Stomach (tissue), 9 donors: ENCODE measurements around the gene PRM3. TPM values are rescaled to one million over a fixed set of nuclear protein-coding genes. Genes with fewer than 3 reads are reported as not detected.
A peak's percentile ranks its signal among the peaks of the same experiment; 100 is the strongest.

ENCODE experiments used
- DNase-seq, 2 donors: peaks; one replicate each; pipeline versions ENCODE4 v3.0.0 to v3.0.0-alpha.2; 2013 to 2019
- H3K27ac ChIP-seq, 5 donors: fragments of 200-600 bp in 4 of 5; sonication (generic) in 4 of 5; one replicate each; pipeline ENCODE4 v1.5.1; 2013 to 2019; ENCODE audit warnings: mild to moderate bottlenecking in 1 of 5, moderate library complexity in 1 of 5
- H3K27me3 ChIP-seq, 3 donors: fragments of 200-600 bp; sonication (generic); one replicate each; pipeline ENCODE4 v1.5.1; 2017 to 2019; ENCODE audit warnings: mixed run types in 1 of 3
- H3K36me3 ChIP-seq, 4 donors: fragments of 200-600 bp; sonication (generic); 1 replicate in 3 of 4; 2 replicates in 1 of 4; pipeline ENCODE4 v1.5.1; 2016 to 2019
- H3K4me1 ChIP-seq, 4 donors: fragments of 200-600 bp; sonication (generic); one replicate each; pipeline ENCODE4 v1.5.1; 2016 to 2019
- H3K4me3 ChIP-seq, 4 donors: fragments of 200-600 bp; sonication (generic) in 3 of 4; one replicate each; pipeline ENCODE4 v1.5.1; 2016 to 2019; ENCODE audit warnings: mild to moderate bottlenecking in 1 of 4
- H3K9me3 ChIP-seq, 4 donors: fragments of 200-600 bp; sonication (generic); one replicate each; pipeline ENCODE4 v1.5.1; 2016 to 2019
- CTCF ChIP-seq, 7 experiments: fragments of 450-650 bp in 4 of 7; fragments of 200-600 bp in 3 of 7; sonication (generic) in 3 of 7; IDR thresholded peaks; one replicate each; pipeline ENCODE4 v1.5.1; 2016 to 2019; ENCODE audit warnings: antibody characterized with exemption in 7 of 7, control low read depth in 2 of 7, mild to moderate bottlenecking in 1 of 7
- EP300 ChIP-seq: sonication (generic); formaldehyde crosslinking; IDR thresholded peaks from one replicate; pipeline ENCODE4 v1.6.1; 2017; ENCODE audit warnings: antibody characterized with exemption
- POLR2A ChIP-seq, 4 donors: fragments of 450-650 bp; IDR thresholded peaks; one replicate each; pipeline ENCODE4 v1.6.1; 2016; ENCODE audit warnings: antibody characterized with exemption in 4 of 4, control low read depth in 2 of 4, mild to moderate bottlenecking in 1 of 4, moderate library complexity in 1 of 4
- POLR2AphosphoS5 ChIP-seq, 3 donors: sonication (generic); formaldehyde crosslinking; IDR thresholded peaks; one replicate each; pipeline ENCODE4 v1.6.1; 2016; ENCODE audit warnings: antibody characterized with exemption in 3 of 3
- WGBS, 5 donors: extraction: QIAGEN DNeasy Blood & Tissue Kit in 3 of 5; methylation state at CpG; one replicate each; pipeline versions ENCODE4 v1.1.5 to v1.1.7; 2013 to 2018; 5-methylcytosine and 5-hydroxymethylcytosine counted together
- intact Hi-C: fragments of 100-400 bp; cut with DNase I; formaldehyde crosslinking; loops from one replicate; pipeline ENCODE4 v1.15.1; 2023; ENCODE audit warnings: low total_unique reads
- polyA plus RNA-seq, 3 donors: library from polyadenylated mRNA; stranded (reverse); fragments of 200-250 nt; gene quantifications; one replicate each; pipeline ENCODE4 v1.2.3, GENCODE V29; 2013
- total RNA-seq, 5 donors: library from RNA; depleted of rRNA; stranded (reverse); fragments of >200 nt; gene quantifications; one replicate each; pipeline versions ENCODE4 v1.1.0 to v1.2.3, GENCODE V29; 2014 to 2016
- donor health status: healthy with polysubstance abuse.
- donor health status: Bipolar disorder and iron deficiency.
- donor health status: healthy.

The PRM3 gene
- total and polyA plus RNA-seq, 8 donors = not detected

GRCh38 chr16:11296351-11296705 is 22.9 kb upstream of the PRM3 start:
- no peak for TF ChIP-seq POLR2AphosphoS5 (IDR thresholded peaks at IDR 0.05)
- no peak for TF ChIP-seq EP300
- TF ChIP-seq CTCF (IDR thresholded peaks at IDR 0.05) = no peak
- no peak for TF ChIP-seq POLR2A (IDR thresholded peaks at IDR 0.05)
- H3K27ac ChIP-seq = peak overlapping the region in 4 of 5 donors; percentile 56 to 73 (median 64)
- 56 to 74% (median 66%) methylated on average over 3 of the region's 3 CpGs for WGBS, 5 donors
- H3K27me3 ChIP-seq = no peaks in the 10 kb centered on the region
- H3K4me3 ChIP-seq = no peak overlapping the region
- H3K9me3 ChIP-seq = no peaks in the 10 kb centered on the region
- intact Hi-C loops = no loop called here
- H3K36me3 ChIP-seq = no peaks in the 10 kb centered on the region
- H3K4me1 ChIP-seq = peaks cover 16 to 28% (median 25%) of the 10 kb centered on the region in 4 donors
- DNase-seq = no peak

- Histone ChIP-seq H3K4me3 (no peak overlapping the region), H3K27me3 (no peaks in the 10 kb centered on the region), H3K27ac (peak overlapping the region in 1 of 5 donors; percentile 73), H3K4me1 (peaks cover 16 to 28% (median 25%) of the 10 kb centered on the region in 4 donors), H3K36me3 (no peaks in the 10 kb centered on the region), H3K9me3 (no peaks in the 10 kb centered on the region)
- DNase-seq = no peak
- WGBS, 5 donors = 92 to 97% (median 93%) methylated on average over 4 of the region's 4 CpGs
- TF ChIP-seq CTCF (IDR thresholded peaks at IDR 0.05) (no peak), EP300 (no peak), POLR2A (IDR thresholded peaks at IDR 0.05) (no peak), POLR2AphosphoS5 (IDR thresholded peaks at IDR 0.05) (no peak)
- intact Hi-C loops = no loop called here
Observed at GRCh38 chr16:11295672-11296071, 22.2 kb upstream of the PRM3 start.

GRCh38 chr16:11292076-11292748 is 18.8 kb upstream of the PRM3 start:
- WGBS, 5 donors = 86 to 90% (median 88%) methylated on average over 7 of the region's 7 CpGs
- Histone ChIP-seq H3K4me3 (no peak overlapping the region), H3K4me1 (peaks cover 6 to 16% (median 13%) of the 10 kb centered on the region in 4 donors), H3K9me3 (no peaks in the 10 kb centered on the region), H3K27me3 (no peaks in the 10 kb centered on the region), H3K27ac (no peak overlapping the region), H3K36me3 (no peaks in the 10 kb centered on the region)
- DNase-seq = no peak
- TF ChIP-seq POLR2A (IDR thresholded peaks at IDR 0.05) = no peak
- no peak for TF ChIP-seq POLR2AphosphoS5 (IDR thresholded peaks at IDR 0.05)
- no peak for TF ChIP-seq EP300
- TF ChIP-seq CTCF (IDR thresholded peaks at IDR 0.05) = no peak
- intact Hi-C loops = no loop called here

GRCh38 chr16:11291091-11291703 is 17.8 kb upstream of the PRM3 start:
- Histone ChIP-seq H3K4me3 (no peak overlapping the region), H3K36me3 (no peaks in the 10 kb centered on the region), H3K27ac (no peak overlapping the region), H3K9me3 (no peaks in the 10 kb centered on the region), H3K4me1 (peaks cover 0 to 6% (median 3%) of the 10 kb centered on the region in 4 donors), H3K27me3 (no peaks in the 10 kb centered on the region)
- TF ChIP-seq POLR2AphosphoS5 (IDR thresholded peaks at IDR 0.05) (no peak), POLR2A (IDR thresholded peaks at IDR 0.05) (no peak)
- 67 to 84% (median 74%) methylated on average over 10 of the region's 10 CpGs for WGBS, 5 donors
- DNase-seq = peak in 1 of 2 donors; percentile 46
- intact Hi-C loops = no loop called here
